Activated CD4-positive, alpha-beta T cell treated with anti-CD3 and anti-CD28 coated beads, Interleukin-2, amount 50 U/mL, for 16 hours (primary cell): ENCODE measurements around the gene ABCA13.

ENCODE experiments used
- DNase-seq: peaks from one replicate; pipeline ENCODE4 v3.0.0-alpha.2; 2020

ABCA13 gene

DNA sequence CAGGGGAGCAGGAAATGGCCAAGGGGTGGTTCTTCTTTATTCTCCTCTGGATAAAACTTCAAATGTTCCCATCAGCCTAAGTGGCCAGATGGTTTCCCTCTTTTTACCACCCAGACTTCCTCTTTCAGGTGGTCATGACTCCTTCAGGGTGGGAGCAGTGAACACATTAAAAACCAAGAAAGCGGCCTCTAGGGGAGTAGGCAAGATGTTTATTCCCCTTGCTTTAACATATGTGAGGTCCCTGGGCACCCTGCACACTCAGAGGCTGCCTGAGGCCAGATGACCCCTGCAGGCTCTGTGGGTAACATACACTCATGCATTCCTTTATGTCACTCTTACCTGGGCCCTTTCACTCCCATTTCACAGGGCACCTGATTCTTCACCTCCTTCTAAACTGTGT lies 357.4 kb downstream of the ABCA13 start:
- no peak for DNase-seq

DNA sequence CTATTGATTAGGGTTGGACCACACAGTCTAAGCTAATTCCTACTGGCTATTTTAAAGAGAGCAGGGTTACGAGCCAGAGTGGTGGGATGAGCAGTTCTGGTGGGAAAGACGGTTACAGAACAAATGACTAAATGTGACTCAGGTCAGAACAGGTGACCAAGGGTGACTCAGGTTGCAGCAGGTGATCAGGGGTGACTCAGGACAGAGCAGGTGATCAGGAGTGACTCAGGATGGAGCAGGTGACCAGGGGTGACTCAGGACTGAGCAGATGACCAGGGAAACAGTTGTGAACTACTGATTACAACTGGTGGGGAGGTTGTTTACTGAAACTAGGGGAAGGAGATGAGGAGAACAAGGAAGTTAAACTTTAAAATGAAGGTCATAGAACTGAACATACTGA lies 366.3 kb downstream of the ABCA13 start:
- no peak for DNase-seq

DNA sequence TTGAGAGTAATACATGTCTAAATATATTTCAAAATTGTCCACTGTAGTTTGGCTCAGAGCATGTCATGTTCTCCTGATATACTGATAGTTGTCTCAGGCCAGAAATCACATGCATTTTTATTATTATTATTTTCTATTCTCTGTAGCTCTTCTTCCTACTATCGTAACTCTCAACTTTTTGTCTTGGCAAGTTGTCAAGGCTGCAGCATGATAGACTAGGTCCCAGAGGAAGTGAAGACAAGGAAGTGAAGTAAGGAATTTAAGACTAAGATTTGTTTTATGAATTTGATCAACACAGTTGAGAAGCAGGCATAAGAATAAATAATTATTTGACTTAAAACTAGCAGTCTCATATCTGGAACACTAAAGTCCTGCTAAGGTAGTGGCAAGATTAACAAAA lies 369.5 kb downstream of the ABCA13 start:
- no peak for DNase-seq

DNA sequence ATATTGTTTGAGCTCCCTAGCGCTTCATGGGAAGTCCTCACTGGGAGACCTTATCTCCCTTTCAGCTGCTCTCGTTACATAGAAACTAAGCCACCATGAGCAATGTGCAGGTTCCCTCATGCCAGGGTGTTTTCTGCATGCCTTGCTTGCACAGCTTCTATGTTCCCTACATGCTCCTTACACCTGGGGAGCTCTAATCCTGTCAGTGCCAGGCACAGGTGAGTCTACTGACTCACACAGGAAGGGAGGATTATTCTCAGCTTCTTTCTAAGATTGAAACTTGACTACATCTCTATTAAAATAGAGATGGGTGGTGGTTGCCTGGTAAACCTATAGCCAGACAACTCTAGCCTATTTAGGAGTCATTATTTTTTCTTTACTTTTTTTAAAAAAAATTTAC lies 377.4 kb downstream of the ABCA13 start:
- DNase-seq: no peak

DNA sequence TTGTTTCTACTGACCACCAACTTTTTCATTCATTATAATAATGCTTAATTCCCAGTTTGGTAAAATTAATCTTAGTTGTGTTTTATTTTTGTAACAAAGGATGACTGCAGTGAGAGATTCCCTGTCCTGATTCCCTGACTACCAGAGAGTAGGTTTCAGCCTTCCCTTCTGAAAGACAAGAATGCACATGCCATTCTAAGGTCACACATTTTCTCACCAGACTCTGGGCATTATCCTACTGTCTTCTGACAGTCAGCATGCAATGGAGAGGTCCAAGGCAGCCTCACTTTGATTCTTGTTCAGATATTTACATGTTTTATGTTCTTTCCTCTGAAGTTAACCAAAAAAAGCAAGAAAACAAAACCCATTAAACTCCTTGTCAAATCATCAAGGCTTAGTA lies 380.4 kb downstream of the ABCA13 start:
- no peak for DNase-seq

DNA sequence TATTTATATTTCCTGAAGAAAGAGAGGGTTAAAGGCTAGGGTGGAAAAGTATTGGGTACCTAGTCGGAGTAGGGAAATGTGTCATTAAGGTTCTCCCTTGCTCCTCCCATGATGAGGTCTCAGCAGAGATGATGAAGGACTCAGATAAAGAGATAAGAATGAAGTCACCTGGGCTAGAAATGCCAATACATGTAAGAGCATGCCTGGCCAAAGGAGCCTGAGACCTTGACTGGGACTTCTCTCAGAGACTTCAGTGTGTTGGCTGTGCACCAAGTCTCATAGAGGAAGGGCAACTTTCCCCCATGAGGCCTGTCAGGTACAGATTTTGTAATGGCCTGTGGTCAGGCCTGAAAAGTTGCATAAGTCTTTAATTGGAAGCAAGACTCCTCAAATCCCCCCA lies 392.1 kb downstream of the ABCA13 start:
- no peak for DNase-seq

DNA sequence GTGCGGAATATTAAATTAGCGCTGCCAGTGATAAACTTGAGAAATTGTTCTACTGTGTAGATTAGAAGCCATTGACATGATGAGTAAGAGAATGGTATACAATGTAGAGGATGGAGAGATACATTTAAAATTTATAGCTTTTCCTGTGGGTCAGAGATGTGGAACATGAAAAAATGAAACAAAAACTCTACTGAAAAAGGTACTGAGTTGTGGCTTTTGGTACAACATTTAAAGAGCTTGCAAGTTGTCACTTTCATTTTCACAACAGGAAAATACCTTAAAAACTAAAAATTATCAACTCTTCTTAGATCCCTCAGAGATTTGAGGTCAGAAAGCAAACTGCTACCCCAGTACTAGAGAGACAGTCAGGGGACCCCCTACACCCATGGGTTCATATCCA lies 404.3 kb downstream of the ABCA13 start:
- no peak for DNase-seq

DNA sequence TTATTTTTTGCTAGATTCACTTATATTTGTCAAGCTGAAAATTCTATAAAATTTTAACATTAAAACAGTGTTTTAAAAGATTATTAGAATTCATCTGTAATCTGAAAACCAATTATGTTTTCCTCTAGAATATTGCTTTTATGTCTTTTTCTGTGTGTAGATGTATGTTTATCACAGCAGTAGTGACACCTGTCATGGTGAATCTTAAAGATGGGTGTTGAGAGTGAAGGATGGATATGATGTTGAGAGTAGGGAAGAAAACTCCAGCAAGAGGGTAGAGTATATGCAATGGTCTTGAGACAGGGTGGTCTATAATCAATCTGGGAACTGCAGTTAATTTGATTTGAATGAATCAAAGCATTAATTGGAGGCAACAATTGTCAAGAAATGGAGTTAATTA lies 416.2 kb downstream of the ABCA13 start:
- DNase-seq: no peak

DNA sequence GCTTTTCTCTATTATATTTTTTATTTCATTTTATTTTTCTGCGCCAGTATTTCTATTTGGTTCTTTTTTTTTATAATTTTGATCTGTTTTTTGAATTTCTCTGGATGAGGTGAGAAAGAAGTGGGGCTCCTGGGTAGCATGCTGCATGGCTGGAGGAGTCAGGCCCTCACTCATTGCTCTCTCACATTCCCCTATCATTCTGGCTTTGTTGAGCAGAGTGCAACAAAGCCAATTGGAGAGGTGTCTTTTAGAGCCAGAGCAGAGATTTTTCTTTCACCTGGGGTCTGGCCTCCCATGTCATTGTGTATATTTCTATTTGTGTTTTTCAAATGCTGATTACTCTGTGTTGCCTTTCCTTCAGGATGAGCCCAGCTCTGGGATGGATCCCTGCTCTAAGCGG lies 423.1 kb downstream of the ABCA13 start:
- DNase-seq: no peak

DNA sequence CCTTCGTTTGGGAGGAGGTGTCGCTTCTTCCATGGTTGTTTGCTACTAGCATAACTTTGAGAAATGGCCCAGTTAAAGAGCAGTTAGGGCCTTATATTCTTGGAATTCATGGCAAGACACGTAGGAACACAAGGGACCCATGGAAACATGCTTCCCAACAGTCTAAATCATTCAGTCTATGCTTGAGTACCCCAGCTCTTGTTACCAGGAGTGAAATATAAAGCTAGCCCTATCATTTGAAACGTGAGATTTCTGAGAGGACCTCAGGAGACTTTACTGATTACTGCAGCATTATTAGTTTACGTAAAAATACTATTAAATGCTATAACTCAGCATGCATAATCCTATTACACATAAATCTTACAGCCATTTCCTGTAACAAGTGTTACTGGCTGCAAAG lies 424.5 kb downstream of the ABCA13 start:
- no peak for DNase-seq

DNA sequence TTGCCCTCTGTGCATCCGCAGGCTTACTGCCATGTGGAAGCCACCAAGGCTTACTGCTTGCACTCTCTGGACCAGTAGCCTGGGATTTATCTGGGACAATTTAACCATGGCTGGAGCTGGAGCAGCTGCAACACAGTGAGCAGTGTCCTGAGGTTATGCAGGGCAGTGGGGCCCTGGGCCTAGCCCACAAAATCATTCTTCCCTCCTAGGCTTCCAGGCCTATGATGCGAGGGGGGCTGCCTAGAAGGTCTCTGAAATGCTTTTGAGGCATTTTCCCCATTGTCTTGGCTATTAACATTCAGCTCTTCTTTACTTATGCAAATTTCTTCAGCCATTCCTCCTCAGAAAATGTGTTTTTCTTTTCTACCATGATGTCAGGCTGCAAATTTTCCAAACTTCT lies 439.4 kb downstream of the ABCA13 start:
- no peak for DNase-seq

DNA sequence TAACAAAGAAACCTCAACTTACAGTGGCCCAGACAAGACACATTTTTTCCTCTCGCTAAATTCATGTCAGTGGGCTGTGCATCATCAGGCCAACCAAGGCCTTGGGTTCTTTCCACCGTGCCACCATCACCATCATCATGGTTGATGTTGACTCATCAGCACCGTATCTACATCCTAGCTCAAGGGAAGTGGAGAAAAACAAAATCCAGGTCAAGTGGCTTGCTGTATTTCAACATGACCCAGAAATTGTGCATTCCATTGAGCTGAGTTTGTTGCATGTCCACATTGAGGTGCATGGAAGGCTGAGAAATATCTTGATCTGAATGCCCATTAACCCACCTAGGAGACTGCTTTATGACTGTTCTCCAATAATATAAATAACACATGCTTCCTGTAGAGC lies 440.7 kb downstream of the ABCA13 start:
- DNase-seq: no peak

DNA sequence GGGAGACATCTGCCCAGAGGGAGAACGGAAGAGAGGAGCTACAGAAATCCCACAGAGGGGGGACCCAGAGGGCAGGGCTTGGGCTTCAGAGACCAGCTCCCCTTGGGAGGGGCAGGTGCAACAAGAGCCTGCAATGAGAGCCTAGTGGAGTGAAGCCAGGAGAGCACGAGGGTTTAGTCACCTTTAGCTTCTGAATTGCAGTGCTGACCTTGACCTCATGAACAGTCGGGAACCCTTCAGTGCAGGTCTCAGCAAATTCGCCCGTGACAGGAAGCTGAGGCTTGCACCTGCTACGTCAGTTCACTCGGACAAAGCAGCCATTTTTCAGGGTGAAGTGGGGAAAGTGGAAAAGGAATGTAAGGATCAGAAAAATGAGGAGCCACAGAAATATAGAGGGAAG lies 446.2 kb downstream of the ABCA13 start:
- DNase-seq: no peak

DNA sequence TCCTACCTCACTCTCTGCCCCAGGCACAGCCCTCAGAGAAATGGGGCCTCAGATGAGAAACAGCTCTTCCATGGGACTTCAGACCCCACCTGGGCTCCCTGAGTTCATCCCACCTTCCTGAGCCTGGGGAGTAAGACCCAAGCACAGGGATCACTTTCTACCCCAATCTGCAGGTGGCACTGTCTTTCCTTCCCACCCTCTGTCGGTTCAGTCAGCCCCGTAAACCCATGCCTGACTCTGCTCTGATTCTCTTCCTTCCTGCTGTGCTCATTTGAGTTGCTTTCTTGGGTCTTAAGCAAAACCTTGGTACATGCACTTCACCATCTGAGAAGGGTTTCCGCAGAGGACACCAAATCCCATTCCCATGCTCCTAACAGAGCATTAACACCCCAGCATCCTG lies 446.7 kb downstream of the ABCA13 start:
- no peak for DNase-seq

DNA sequence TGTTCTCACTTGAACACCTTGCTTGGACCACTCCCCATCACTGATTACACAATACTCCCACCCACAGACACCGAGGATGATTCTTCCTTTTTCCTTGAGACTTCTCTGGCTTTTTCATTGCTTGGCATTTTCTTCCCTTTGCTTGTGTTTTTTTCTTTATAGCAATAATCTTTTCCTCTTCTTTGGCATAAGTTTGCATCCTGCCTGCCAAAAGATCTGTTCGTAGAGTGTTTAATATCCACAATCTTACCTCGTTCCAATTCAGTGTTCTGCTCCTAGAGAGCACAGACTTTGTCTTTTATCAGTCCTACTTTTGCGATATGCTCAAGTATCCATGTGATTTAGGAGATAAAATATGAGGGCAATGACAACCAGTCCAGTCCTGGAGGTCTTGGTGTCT lies 449.8 kb downstream of the ABCA13 start:
- DNase-seq: no peak

DNA sequence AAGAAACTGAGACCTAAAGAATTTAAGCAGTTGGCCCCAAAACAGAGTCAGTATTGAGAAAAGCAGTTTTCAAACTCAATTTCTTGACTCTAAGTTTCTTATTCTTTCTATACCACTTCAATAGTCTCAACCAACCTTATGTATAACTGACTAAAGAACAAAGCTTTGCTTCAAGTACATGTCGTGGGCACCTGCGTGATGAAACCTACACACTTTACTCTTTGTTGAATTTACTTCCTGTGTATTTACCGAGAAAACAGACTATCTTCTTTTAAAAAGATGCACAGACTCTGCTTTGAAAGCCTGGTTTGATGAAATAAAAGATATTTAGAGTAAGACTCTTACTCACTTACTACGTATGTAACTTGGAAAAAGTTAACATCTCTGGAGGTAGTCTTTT lies 455.9 kb downstream of the ABCA13 start:
- no peak for DNase-seq

DNA sequence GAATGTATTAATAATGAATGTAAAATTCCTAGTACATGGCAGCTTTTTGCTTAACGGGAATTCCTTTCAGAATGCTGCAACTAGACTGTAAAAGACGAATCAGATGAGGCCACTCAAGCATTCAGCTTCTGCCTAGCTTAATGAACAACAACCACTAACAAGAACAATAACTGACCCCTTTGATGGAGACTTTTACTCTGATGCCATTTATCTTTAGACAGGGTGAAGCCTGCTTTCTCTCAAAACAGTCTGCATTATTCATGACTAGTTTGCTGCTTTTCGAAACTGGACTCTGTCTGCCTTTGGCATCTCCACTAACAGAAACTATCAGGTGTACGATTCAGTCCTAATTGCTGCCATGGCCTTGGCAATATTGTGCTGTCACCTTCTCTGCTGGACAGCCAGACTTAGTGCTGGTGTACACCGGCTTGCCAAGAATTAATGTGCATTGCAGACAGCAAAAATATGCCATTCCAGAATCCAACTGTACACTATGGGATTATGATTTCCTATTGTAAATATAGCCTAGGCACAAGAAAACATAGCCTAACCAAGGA lies 457.6 kb downstream of the ABCA13 start:
- no peak for DNase-seq

DNA sequence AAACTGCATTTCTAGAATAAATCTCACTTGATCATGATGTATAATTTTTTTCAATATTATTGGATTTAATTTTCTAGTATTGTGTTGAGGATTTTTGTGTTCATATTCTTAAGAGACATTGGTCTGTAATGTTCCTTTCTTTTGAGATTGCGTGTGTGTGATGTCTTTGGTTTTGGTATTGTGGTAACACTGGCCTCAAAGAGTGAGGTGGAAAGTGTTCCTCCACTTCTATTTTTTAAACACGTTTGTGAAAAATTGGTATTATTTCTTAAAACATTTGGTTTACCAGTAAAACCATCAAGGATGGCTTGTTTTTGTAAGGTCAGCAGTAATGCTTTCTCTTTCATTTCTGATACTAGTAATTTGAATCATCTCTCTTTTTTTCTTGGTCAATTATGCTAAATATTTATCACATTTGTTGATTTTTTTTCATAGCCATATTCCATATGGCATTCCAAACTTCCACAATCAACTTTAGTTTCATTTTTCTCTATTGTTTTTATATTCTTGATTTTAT lies 462.9 kb downstream of the ABCA13 start:
- peak; percentile 26 for DNase-seq

DNA sequence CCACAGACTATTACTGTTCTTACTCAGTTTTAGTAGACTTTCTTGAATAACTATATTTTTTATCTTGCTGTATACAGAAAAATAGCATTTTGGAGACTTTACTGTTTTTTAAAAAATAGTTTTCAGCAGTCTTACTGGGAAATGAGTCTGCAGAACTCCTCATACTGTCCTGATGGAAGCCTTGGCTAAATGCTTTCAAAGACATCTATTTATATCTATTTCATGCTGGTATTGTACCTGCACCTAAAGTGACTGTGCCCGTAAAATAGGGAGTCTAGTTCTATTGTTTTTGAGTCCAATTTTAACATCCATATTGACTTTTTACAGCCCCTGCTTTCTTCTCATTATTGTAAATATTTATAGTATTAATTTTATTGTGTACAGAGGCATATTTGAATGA lies 464.5 kb downstream of the ABCA13 start:
- no peak for DNase-seq

DNA sequence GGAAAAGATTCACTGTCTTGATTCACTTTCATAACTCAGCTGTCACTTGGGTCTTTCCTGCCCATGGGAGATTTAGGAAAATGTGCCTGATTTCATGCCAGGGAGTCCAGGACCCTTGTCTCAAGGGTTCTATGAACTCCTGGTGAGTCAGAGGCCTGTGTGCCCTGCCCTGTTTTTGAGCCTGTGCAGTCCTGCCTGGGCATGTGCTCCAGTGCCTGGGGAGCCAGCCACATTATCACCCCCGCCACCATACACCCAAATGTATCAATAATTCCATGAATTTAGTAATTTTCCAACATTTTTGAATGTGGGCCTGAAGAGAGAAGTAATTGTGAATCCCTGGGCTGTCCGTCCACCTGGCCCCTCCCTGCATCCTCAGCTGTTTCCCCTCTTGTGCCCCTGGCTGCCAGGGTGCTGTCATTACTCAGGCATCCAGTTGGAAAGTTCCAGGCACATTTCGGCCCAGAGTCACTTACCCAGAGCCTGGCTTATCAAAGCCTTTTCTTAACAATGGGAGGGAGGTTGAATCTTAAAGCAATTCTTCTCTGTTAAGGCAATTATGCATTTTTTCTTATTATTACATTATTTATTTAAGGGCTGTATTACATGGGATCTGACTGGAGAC lies 465.2 kb downstream of the ABCA13 start:
- DNase-seq: no peak

DNA sequence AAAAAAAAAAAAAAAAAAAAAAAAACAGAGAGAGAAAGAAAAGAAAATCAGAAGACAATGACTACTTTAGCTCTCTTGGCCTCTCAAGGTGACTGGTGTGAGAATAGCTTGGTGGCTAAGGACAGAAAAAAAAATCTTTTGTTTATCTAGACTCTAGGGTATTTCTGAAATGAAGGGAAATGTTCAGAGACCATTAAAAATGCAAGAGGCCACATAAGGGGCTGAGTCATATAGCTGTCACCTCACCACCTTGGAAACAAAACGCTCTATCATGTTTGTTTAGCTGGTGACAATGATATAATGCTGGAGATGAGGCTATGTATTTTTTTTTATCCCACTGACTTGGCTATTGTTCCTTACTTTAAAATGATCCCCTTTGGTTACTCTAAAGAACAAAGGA lies 466.1 kb downstream of the ABCA13 start:
- DNase-seq: peak; percentile 14

DNA sequence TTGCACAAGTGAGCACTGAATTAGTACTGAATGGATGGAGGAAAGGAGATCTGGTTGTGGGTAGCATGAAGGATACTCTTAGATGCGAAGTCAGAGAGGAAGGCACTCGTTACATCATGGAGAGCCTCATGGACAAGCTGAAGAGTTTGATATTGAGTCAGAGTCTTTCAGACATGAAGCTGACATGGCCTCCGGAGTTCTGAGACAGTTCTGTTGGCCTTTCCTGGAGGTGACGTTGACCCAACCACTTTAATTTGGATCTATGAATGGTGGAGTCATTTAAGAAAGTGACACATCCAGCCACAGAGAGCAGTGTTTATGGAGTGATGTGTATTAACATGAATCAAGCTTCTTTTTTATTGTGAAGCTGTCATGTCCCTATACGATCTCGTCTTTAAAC lies 466.8 kb downstream of the ABCA13 start:
- no peak for DNase-seq

DNA sequence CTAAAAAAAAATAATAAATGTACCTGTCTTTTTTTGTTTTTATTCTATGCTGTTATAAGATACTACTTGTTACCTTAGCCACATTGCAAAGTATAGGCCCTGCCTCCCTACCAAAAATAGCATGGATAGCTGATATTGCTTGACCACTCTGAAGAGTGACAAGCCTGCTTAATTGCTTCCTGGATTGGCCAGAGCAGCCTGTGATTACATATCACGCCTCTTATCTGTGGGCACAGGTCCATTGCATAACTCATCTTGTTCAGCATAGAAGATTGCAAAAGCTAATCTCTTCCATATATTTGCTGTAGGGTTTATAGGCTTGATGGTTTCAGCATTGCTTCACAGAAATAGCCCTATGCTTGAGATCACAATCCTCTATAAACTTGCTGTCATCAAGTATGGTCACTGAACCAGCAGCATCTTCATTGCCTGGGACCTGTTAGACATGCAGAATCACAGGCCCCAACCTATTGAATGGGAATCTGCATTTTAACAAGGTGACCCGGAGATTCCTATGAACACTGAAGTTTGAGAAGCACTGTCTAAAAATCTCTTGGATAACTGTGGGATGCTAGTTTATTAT lies 472.3 kb downstream of the ABCA13 start:
- DNase-seq: no peak

DNA sequence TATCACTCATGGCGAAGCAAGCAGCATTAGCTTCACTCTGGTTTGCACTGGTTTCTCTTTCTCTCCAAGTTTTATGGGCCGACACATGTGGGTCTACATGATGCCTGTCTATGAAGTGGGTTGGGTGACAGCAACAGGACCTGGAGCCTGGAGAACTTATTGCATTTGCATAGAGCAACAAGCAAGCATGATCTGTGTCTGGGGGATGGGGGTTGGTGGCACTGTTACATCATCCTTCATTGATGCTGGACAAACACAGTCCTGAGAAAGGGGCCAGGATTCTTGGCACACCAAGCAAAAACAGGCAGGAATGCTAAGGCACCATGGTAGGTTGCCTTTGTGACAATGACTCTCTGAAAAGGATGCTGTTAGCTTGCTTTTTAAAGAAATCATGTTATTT lies 486.9 kb downstream of the ABCA13 start:
- no peak for DNase-seq

DNA sequence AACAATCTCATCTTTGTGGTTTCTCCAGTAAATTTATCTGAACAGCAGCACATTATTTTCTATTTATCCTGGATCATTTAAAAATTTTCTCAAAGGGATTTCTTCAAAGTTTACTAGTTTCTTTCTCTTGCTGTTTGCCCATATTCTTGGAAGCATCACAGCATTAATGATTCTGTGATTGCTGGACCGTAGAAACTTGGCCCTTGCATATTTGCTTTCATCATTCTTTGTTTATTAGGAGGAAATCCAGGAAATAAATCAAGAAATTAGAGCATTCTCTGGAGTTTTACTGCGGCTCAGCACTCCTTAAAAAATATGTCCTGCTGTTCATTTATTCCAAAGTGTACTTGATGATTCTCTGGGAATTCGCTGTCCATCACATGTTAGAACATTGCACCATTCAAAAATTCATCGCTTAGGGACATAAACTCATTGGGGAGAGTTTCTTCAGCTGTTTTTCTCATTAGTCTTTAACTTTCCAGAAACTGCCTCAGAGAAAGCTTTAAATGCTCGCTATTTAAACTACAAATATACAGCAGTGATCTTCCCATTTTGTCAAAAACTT lies 489.1 kb downstream of the ABCA13 start:
- DNase-seq: no peak
